HK-2 (cell line): ENCODE results near the gene PHYHD1.

ENCODE experiments used
- DNase-seq: peaks from one replicate; pipeline ENCODE4 v3.0.0-alpha.2; 2018; ENCODE audit not compliant: unreplicated experiment

PHYHD1 gene

GRCh38 chr9:128969491-128969890 is 48.7 kb downstream of the PHYHD1 start:
- no peak for DNase-seq

- DNase-seq, result peak; percentile 12
These were observed 52.2 kb downstream of the PHYHD1 start for GRCh38 chr9:128972956-128973355.

GRCh38 chr9:128979111-128979510 is 58.3 kb downstream of the PHYHD1 start:
- DNase-seq, result no peak

- DNase-seq, result no peak
These were observed 62.8 kb downstream of the PHYHD1 start for GRCh38 chr9:128983536-128983935.

- no peak for DNase-seq
These were observed 65.9 kb downstream of the PHYHD1 start for GRCh38 chr9:128986671-128987070.

GRCh38 chr9:128987805-128988204 is 67.0 kb downstream of the PHYHD1 start:
- no peak for DNase-seq
